RWPE2 (cell line): ENCODE measurements around the gene ENPP1.
A peak's percentile ranks its signal among the peaks of the same experiment; 100 is the strongest.
"Not testable (repeated sequence)": the region's sequence is repeated elsewhere in the genome, so short reads cannot be mapped to it uniquely, and the experiment has no call there.

ENCODE experiments used
- ATAC-seq: fragments of 200-7000 bp; cut with Tn5 transposase; 3 replicates; pipeline ENCODE4 v1.9.1; 2021; ENCODE audit warnings: low read depth
- DNase-seq: peaks from one replicate; pipeline ENCODE4 v3.0.0-alpha.2; 2020; ENCODE audit warnings: low spot score
- H3K27ac ChIP-seq: fragments of 450-650 bp; 2 replicates; pipeline ENCODE4 v1.5.1; 2017; ENCODE audit warnings: mild to moderate bottlenecking; ENCODE audit not compliant: poor library complexity, severe bottlenecking
- H3K27me3 ChIP-seq: fragments of 250-450 bp; sonication (Bioruptor Pico); 2 replicates; pipeline ENCODE4 v1.5.1; 2021; ENCODE audit warnings: mild to moderate bottlenecking, moderate library complexity; ENCODE audit not compliant: insufficient read depth, poor library complexity, severe bottlenecking
- H3K36me3 ChIP-seq: fragments of 250-450 bp; sonication (Bioruptor Pico); 2 replicates; pipeline ENCODE4 v1.5.1; 2020; ENCODE audit warnings: low read depth, mild to moderate bottlenecking, moderate library complexity
- H3K4me1 ChIP-seq: fragments of 250-450 bp; sonication (Bioruptor Pico); 2 replicates; pipeline ENCODE4 v1.5.1; 2021; ENCODE audit warnings: mild to moderate bottlenecking, moderate library complexity; ENCODE audit not compliant: insufficient read depth, poor library complexity, severe bottlenecking
- H3K4me3 ChIP-seq: fragments of 250-450 bp; sonication (Bioruptor Pico); 2 replicates; pipeline ENCODE4 v1.5.1; 2021; ENCODE audit warnings: mild to moderate bottlenecking, moderate library complexity; ENCODE audit not compliant: severe bottlenecking
- H3K9me3 ChIP-seq: fragments of 250-450 bp; sonication (Bioruptor Pico); 2 replicates; pipeline ENCODE4 v1.5.1; 2021; ENCODE audit warnings: mild to moderate bottlenecking, moderate library complexity; ENCODE audit not compliant: severe bottlenecking
- CTCF ChIP-seq: fragments of 450-650 bp; IDR thresholded peaks from one replicate; pipeline ENCODE4 v1.5.1; 2017; ENCODE audit warnings: mild to moderate bottlenecking, moderate library complexity; ENCODE audit not compliant: poor library complexity, severe bottlenecking

ENPP1 gene

GRCh38 chr6:131898718-131899117, 90.9 kb downstream of the ENPP1 start:
- ATAC-seq: no peak
- Histone ChIP-seq H3K27me3 (no peaks in the 10 kb centered on the region), H3K27ac (no peak overlapping the region), H3K36me3 (no peaks in the 10 kb centered on the region), H3K9me3 (no peaks in the 10 kb centered on the region), H3K4me3 (no peak overlapping the region), H3K4me1 (no peaks in the 10 kb centered on the region)
- TF ChIP-seq CTCF: no peak
- DNase-seq: no peak

- Histone ChIP-seq H3K9me3 (no peaks in the 10 kb centered on the region), H3K27ac (no peak overlapping the region), H3K27me3 (no peaks in the 10 kb centered on the region), H3K36me3 (no peaks in the 10 kb centered on the region), H3K4me1 (no peaks in the 10 kb centered on the region), H3K4me3 (no peak overlapping the region)
- DNase-seq (no peak), ATAC-seq (no peak)
- TF ChIP-seq CTCF: no peak
Measured at GRCh38 chr6:131900231-131900630, 92.4 kb downstream of the ENPP1 start.

- H3K36me3 ChIP-seq, H3K4me1 ChIP-seq, H3K4me3 ChIP-seq, H3K9me3 ChIP-seq, DNase-seq, H3K27me3 ChIP-seq, ATAC-seq, H3K27ac ChIP-seq: not testable (repeated sequence)
Measured at GRCh38 chr6:131901326-131901873, 93.6 kb downstream of the ENPP1 start.

- H3K36me3 ChIP-seq, H3K27me3 ChIP-seq, H3K9me3 ChIP-seq, DNase-seq, H3K4me3 ChIP-seq, H3K4me1 ChIP-seq, ATAC-seq, H3K27ac ChIP-seq: not testable (repeated sequence)
Measured at GRCh38 chr6:131903734-131904133, 95.9 kb downstream of the ENPP1 start.

GRCh38 chr6:131908787-131909186, 101.0 kb downstream of the ENPP1 start:
- H3K27me3 ChIP-seq: not testable (repeated sequence)

GRCh38 chr6:131909408-131910218, 101.8 kb downstream of the ENPP1 start:
- Histone ChIP-seq H3K4me3 (no peak overlapping the region), H3K4me1 (no peaks in the 10 kb centered on the region), H3K36me3 (no peaks in the 10 kb centered on the region), H3K27me3 (no peaks in the 10 kb centered on the region), H3K27ac (no peak overlapping the region), H3K9me3 (no peaks in the 10 kb centered on the region)
- TF ChIP-seq CTCF: peak; percentile 93
- DNase-seq: no peak
- ATAC-seq: peak; percentile 91

More at GRCh38 chr6:131908787-131909186, 101.0 kb downstream of the ENPP1 start:
- not testable (repeated sequence) for DNase-seq, H3K4me1 ChIP-seq, H3K4me3 ChIP-seq, ATAC-seq, H3K9me3 ChIP-seq, H3K36me3 ChIP-seq, H3K27ac ChIP-seq
